ENCODE results near the gene SLC2A13. TPM values are rescaled to one million over a fixed set of nuclear protein-coding genes. Genes with fewer than 3 reads are reported as not detected.

SLC2A13 gene
- total RNA-seq, 1 experiment from 2014 or later, result 7.0 TPM

GRCh38 chr12:39990122-39991101, 115.5 kb downstream of the SLC2A13 start:
- Mint-ChIP-seq H3K27ac (no peak overlapping the region; a peak in 1 of 7 replicates), H3K4me1 (peaks cover 10 to 19% of the 10 kb centered on the region in 2 experiments; a peak in 3 of 4 replicates), H3K36me3 (ENCODE audit: insufficient read depth in 1 of 3, low read depth in 3 of 3) (no peaks in the 10 kb centered on the region), H3K27me3 (ENCODE audit: low read depth) (no peaks in the 10 kb centered on the region), H3K4me3 (no peak overlapping the region), H3K9me3 (no peaks in the 10 kb centered on the region)
- Histone ChIP-seq H3K56ac (ENCODE audit: insufficient read length, low read depth, low read length) (no peak overlapping the region), H2BK120ac (ENCODE audit: low read depth, low read length, poor library complexity, severe bottlenecking) (no peak overlapping the region), H4K8ac (replicated peaks; ENCODE audit: insufficient read length, low read depth, low read length) (no peak overlapping the region), H3K27me3 (ENCODE audit: insufficient read depth, low read length) (no peaks in the 10 kb centered on the region), H2AFZ (ENCODE audit: low read length) (no peak overlapping the region), H3K18ac (ENCODE audit: insufficient read length, low read depth, low read length) (no peak overlapping the region), H3K4me2 (ENCODE audit: insufficient read depth, insufficient read length, low read length) (no peak overlapping the region), H2BK15ac (ENCODE audit: low read depth, low read length) (no peak overlapping the region), H2BK12ac (ENCODE audit: insufficient read length, low read depth, low read length) (no peak overlapping the region), H2BK5ac (ENCODE audit: insufficient read length, low read length) (no peak overlapping the region), H3K4ac (ENCODE audit: low read depth, low read length) (no peak overlapping the region), H3K9me3 (ENCODE audit: control insufficient read depth, low read depth, low read length) (no peaks in the 10 kb centered on the region), H3K23me2 (ENCODE audit: insufficient read length, low read depth, low read length, poor library complexity, severe bottlenecking) (no peaks in the 10 kb centered on the region), H4K91ac (ENCODE audit: insufficient read length, low read depth, low read length) (no peak overlapping the region), H3K79me2 (ENCODE audit: insufficient read depth, low read length) (no peaks in the 10 kb centered on the region), H3K79me1 (ENCODE audit: insufficient read depth, low read depth, low read length, poor library complexity, severe bottlenecking) (no peaks in the 10 kb centered on the region), H3T11ph (ENCODE audit: low read length) (no peak overlapping the region), H3K9ac (ENCODE audit: extremely low read depth, insufficient read length, low read length) (no peak overlapping the region), H2BK20ac (ENCODE audit: low read depth, low read length, poor library complexity, severe bottlenecking) (no peak overlapping the region), H3K27ac (ENCODE audit: insufficient read length, low read depth, low read length) (no peak overlapping the region), H4K20me1 (ENCODE audit: control insufficient read depth, insufficient read depth, insufficient read length) (no peaks in the 10 kb centered on the region), H3K23ac (ENCODE audit: insufficient read length, low read depth, low read length) (no peak overlapping the region), H3K4me1 (ENCODE audit: insufficient read depth, low read length) (no peaks in the 10 kb centered on the region), H3K14ac (ENCODE audit: insufficient read depth, low read length) (no peak overlapping the region), H2AK5ac (ENCODE audit: insufficient read length, low read length) (no peak overlapping the region), H4K5ac (ENCODE audit: insufficient read length, low read depth, low read length) (no peak overlapping the region)
- DNase-seq, result peak; percentile 53
- TF ChIP-seq CTCF (conservative IDR thresholded peaks at IDR 0.05), result peak; percentile 89
- WGBS (ENCODE audit: extremely low coverage, insufficient read length, low lambda C conversion rate), result no CpG with 5 or more reads among the region's 4 CpGs
